ENCODE measurements around the gene TMTC3. TPM values are rescaled to one million over a fixed set of nuclear protein-coding genes. Genes with fewer than 3 reads are reported as not detected.

The TMTC3 gene
- total and polyA plus RNA-seq, 2 of the 8 experiments (the other 6 are each of a cell fraction or from before 2014, with no cell fraction given) = 7.0 to 45.1 TPM

DNA sequence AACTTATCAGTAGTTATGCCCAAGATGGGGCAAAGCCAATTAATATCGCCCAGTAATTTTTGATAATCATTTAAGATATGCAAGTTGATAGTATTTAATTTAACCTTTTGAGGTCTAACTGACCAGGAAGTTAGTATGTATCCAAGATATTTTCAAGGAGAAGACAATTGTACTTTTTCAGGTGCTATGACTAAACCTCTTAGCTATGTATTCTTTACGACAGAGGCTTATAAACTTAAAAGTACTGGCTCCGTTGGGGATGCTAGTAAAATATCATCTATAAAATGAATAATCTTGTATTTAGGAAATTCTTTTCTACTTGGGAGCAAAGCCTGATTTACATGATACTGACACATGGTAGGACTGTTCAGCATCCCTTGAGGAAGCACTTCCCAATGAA, 40.3 kb downstream of the TMTC3 start:
- no peaks in the 10 kb centered on the region for H3K27me3 ChIP-seq (replicated peaks in 1 of 4; ENCODE audit: control insufficient read depth in 3 of 4, extremely low read depth in 1 of 4, insufficient read depth in 3 of 4, low read length in 3 of 4)
- no peak overlapping the region for H3K4me2 ChIP-seq (ENCODE audit: insufficient read depth in 1 of 2, low read depth in 2 of 2, low read length in 2 of 2)
- no peak overlapping the region for H2BK20ac ChIP-seq (ENCODE audit: low read length)
- no peak overlapping the region for H4K8ac ChIP-seq (ENCODE audit: extremely low read depth, insufficient read depth, low read length)
- FAIRE-seq = no peak
- H3K14ac ChIP-seq (ENCODE audit: insufficient read length) = no peak overlapping the region
- CTCF ChIA-PET (ENCODE audit: partially characterized antibody) = no interaction called here
- H2BK15ac ChIP-seq (ENCODE audit: low read length) = no peak overlapping the region
- H4K91ac ChIP-seq (replicated peaks; ENCODE audit: insufficient read length, low read length) = no peak overlapping the region
- no peak overlapping the region for H3K4me3 ChIP-seq (ENCODE audit: extremely low read depth in 1 of 4, insufficient read depth in 2 of 4, low read depth in 3 of 4, low read length in 4 of 4)
- no peak overlapping the region for H2BK5ac ChIP-seq (ENCODE audit: low read depth, low read length)
- no peak overlapping the region for H2BK120ac ChIP-seq (replicated peaks; ENCODE audit: low read depth, low read length)
- no peak overlapping the region for H3K18ac ChIP-seq (ENCODE audit: extremely low read depth, low read length)
- H3K36me3 ChIP-seq (ENCODE audit: control insufficient read depth in 2 of 4, insufficient read depth in 4 of 4, low read length in 3 of 4) = peaks cover 3 to 13% (median 5%) of the 10 kb centered on the region in 4 experiments; a peak in 5 of 8 replicates
- H2BK12ac ChIP-seq (ENCODE audit: low read depth, low read length) = no peak overlapping the region
- no peaks in the 10 kb centered on the region for H3K79me2 ChIP-seq (ENCODE audit: control insufficient read depth in 1 of 2, insufficient read depth in 2 of 2, low read length in 2 of 2)
- H4K20me1 ChIP-seq (replicated peaks in 1 of 2; ENCODE audit: control insufficient read depth in 1 of 2, insufficient read depth in 2 of 2, low read length in 2 of 2) = no peaks in the 10 kb centered on the region
- no peak for DNase-seq (ENCODE audit: low read depth in 1 of 2, low spot score in 2 of 2)
- no peak overlapping the region for H3K27ac ChIP-seq (ENCODE audit: low read depth, low read length)
- no peak overlapping the region for H3K56ac ChIP-seq (replicated peaks; ENCODE audit: insufficient read length, low read depth, low read length)
- no peak overlapping the region for H3K9ac ChIP-seq (replicated peaks in 1 of 4; ENCODE audit: extremely low read depth in 1 of 4, low read depth in 3 of 4, low read length in 3 of 4)
- TF ChIP-seq TAF7 (optimal IDR thresholded peaks at IDR 0.05; ENCODE audit: borderline replicate concordance, low read depth, low read length) (no peak), PHF8 (conservative IDR thresholded peaks at IDR 0.05; ENCODE audit: low read depth, low read length) (no peak), SP2 (IDR thresholded peaks at IDR 0.05; ENCODE audit: low read length) (no peak), EGR1 (IDR thresholded peaks at IDR 0.05; ENCODE audit: borderline replicate concordance, low read depth, low read length) (no peak), NRF1 (IDR thresholded peaks at IDR 0.05; ENCODE audit: low read depth, low read length) (no peak), JUND (IDR thresholded peaks at IDR 0.05; ENCODE audit: low read length) (no peak), BCL11A (IDR thresholded peaks at IDR 0.05; ENCODE audit: low read depth in 2 of 2, low read length in 2 of 2) (no peak), RNF2 (IDR thresholded peaks at IDR 0.05; ENCODE audit: borderline replicate concordance, low read depth, low read length, missing control alignments, poor library complexity, severe bottlenecking) (no peak), CREB1 (IDR thresholded peaks at IDR 0.05) (no peak)
- TF ChIP-seq, protein P1, sequence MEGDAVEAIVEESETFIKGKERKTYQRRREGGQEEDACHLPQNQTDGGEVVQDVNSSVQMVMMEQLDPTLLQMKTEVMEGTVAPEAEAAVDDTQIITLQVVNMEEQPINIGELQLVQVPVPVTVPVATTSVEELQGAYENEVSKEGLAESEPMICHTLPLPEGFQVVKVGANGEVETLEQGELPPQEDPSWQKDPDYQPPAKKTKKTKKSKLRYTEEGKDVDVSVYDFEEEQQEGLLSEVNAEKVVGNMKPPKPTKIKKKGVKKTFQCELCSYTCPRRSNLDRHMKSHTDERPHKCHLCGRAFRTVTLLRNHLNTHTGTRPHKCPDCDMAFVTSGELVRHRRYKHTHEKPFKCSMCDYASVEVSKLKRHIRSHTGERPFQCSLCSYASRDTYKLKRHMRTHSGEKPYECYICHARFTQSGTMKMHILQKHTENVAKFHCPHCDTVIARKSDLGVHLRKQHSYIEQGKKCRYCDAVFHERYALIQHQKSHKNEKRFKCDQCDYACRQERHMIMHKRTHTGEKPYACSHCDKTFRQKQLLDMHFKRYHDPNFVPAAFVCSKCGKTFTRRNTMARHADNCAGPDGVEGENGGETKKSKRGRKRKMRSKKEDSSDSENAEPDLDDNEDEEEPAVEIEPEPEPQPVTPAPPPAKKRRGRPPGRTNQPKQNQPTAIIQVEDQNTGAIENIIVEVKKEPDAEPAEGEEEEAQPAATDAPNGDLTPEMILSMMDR (IDR thresholded peaks at IDR 0.05; ENCODE audit: control extremely low read depth in 1 of 3, insufficient read depth in 1 of 3, low read depth in 1 of 3, low read length in 3 of 3) = no peak
- no peak overlapping the region for H3K4ac ChIP-seq (replicated peaks; ENCODE audit: insufficient read length, low read depth, low read length)
- WGBS, 2 experiments (ENCODE audit: extremely low coverage in 1 of 2, insufficient coverage in 1 of 2, insufficient read length in 1 of 2, insufficient replicate concordance in 2 of 2, low coverage in 1 of 2, low lambda C conversion rate in 2 of 2, missing lambda C conversion rate in 1 of 2) = 88% methylated on average over 3 of the region's 3 CpGs; no CpG with 5 or more reads in 1 of the 2 experiments
- H4K5ac ChIP-seq (ENCODE audit: insufficient read length, low read depth, low read length) = no peak overlapping the region
- H2AK5ac ChIP-seq (ENCODE audit: low read depth, low read length) = no peak overlapping the region
- H3K79me1 ChIP-seq (ENCODE audit: low read depth, low read length) = no peaks in the 10 kb centered on the region
- H3K23me2 ChIP-seq (ENCODE audit: low read depth, low read length) = no peaks in the 10 kb centered on the region
- H2AFZ ChIP-seq (ENCODE audit: low read length) = no peak overlapping the region
- POLR2A ChIA-PET (ENCODE audit: partially characterized antibody) = no interaction called here
- no peaks in the 10 kb centered on the region for H3K9me3 ChIP-seq (ENCODE audit: insufficient read depth in 2 of 2, low read depth in 1 of 2, low read length in 1 of 2)
- no peak overlapping the region for H3K23ac ChIP-seq (ENCODE audit: insufficient read length)
- no peaks in the 10 kb centered on the region for H3K4me1 ChIP-seq (replicated peaks in 1 of 4; ENCODE audit: control insufficient read depth in 3 of 4, insufficient read depth in 4 of 4, low read length in 3 of 4)

All from H1 (cell line).